HTERT RPE-1 (cell line): ENCODE measurements around the gene ATG10.

Source experiments
- in situ Hi-C: fragments of 300-500 bp; cut with MboI; formaldehyde crosslinking; loops from 4 replicates; pipeline ENCODE4 v1.14.3; 2020; ENCODE audit warnings: low sequenced_read_pairs

ATG10 gene

GRCh38 chr5:82274343-82275211 is 302.8 kb downstream of the ATG10 start:
- in situ Hi-C loops: no loop called here

GRCh38 chr5:82275216-82275664 is 303.4 kb downstream of the ATG10 start:
- in situ Hi-C loops: no loop called here

GRCh38 chr5:82276800-82277612 is 305.2 kb downstream of the ATG10 start:
- in situ Hi-C loops: no loop called here

- in situ Hi-C loops: no loop called here
Measured at GRCh38 chr5:82277613-82277986, 305.8 kb downstream of the ATG10 start.

- in situ Hi-C loops: no loop called here
Measured at GRCh38 chr5:82277987-82278710, 306.3 kb downstream of the ATG10 start, which contains the start of gene RPS23. Gene RPS23 (minus strand): TSS chr5:82278354. CDS start chr5:82278323, 31 bp downstream.

GRCh38 chr5:82278711-82279370 is 307.0 kb downstream of the ATG10 start:
- in situ Hi-C loops: no loop called here

- in situ Hi-C loops: no loop called here
Measured at GRCh38 chr5:82283893-82284292, 312.1 kb downstream of the ATG10 start.

- in situ Hi-C loops: no loop called here
Measured at GRCh38 chr5:82285206-82285605, 313.4 kb downstream of the ATG10 start.

GRCh38 chr5:82287625-82288024 is 315.8 kb downstream of the ATG10 start:
- in situ Hi-C loops: no loop called here

GRCh38 chr5:82290005-82290404 is 318.2 kb downstream of the ATG10 start:
- in situ Hi-C loops: no loop called here

- in situ Hi-C loops: no loop called here
Measured at GRCh38 chr5:82290908-82291307, 319.1 kb downstream of the ATG10 start.

- in situ Hi-C loops: no loop called here
Measured at GRCh38 chr5:82291420-82291819, 319.6 kb downstream of the ATG10 start.

GRCh38 chr5:82295144-82295543 is 323.3 kb downstream of the ATG10 start:
- in situ Hi-C loops: no loop called here

- in situ Hi-C loops: no loop called here
Measured at GRCh38 chr5:82295959-82296531, 324.2 kb downstream of the ATG10 start.

GRCh38 chr5:82296929-82297328 is 325.1 kb downstream of the ATG10 start:
- in situ Hi-C loops: no loop called here

GRCh38 chr5:82297711-82298110 is 325.9 kb downstream of the ATG10 start:
- in situ Hi-C loops: no loop called here

GRCh38 chr5:82298668-82299067 is 326.8 kb downstream of the ATG10 start:
- in situ Hi-C loops: no loop called here

GRCh38 chr5:82301190-82301589 is 329.4 kb downstream of the ATG10 start:
- in situ Hi-C loops: no loop called here
